ENCODE results near the gene DNHD1. TPM values are rescaled to one million over a fixed set of nuclear protein-coding genes. Genes with fewer than 3 reads are reported as not detected.

Gene DNHD1
- total RNA-seq: 8.2 TPM
- long read RNA-seq, partial matches to known transcripts: 0 of 12 reads
- long read RNA-seq, other reads (novel, unspliced or antisense): 12 of 12 reads

- no peak for DNase-seq (ENCODE audit: low spot score)
- intact Hi-C loops (cut with DNase I): no loop called here
These were observed at the start of gene DNHD1 for GRCh38 chr11:6497069-6497839. Gene DNHD1, plus strand, starts transcription at chr11:6497280. Its CDS starts 936 bp downstream, at chr11:6498216.

GRCh38 chr11:6448574-6448973 is 48.5 kb upstream of the DNHD1 start:
- no peak for DNase-seq (ENCODE audit: low spot score)
- intact Hi-C loops (cut with DNase I): no loop called here

GRCh38 chr11:6452219-6452618 is 44.9 kb upstream of the DNHD1 start:
- intact Hi-C loops (cut with DNase I): no loop called here
- no peak for DNase-seq (ENCODE audit: low spot score)

GRCh38 chr11:6453152-6453551 is 43.9 kb upstream of the DNHD1 start:
- intact Hi-C loops (cut with DNase I): no loop called here
- DNase-seq (ENCODE audit: low spot score): no peak

GRCh38 chr11:6455070-6455469 is 42.0 kb upstream of the DNHD1 start:
- intact Hi-C loops (cut with DNase I): no loop called here
- no peak for DNase-seq (ENCODE audit: low spot score)

- intact Hi-C loops (cut with DNase I): no loop called here
- DNase-seq (ENCODE audit: low spot score): no peak
These were observed 40.6 kb upstream of the DNHD1 start for GRCh38 chr11:6456361-6457073.

- no peak for DNase-seq (ENCODE audit: low spot score)
- intact Hi-C loops (cut with DNase I): no loop called here
These were observed 39.3 kb upstream of the DNHD1 start for GRCh38 chr11:6457581-6458320.

GRCh38 chr11:6458352-6459098 is 38.6 kb upstream of the DNHD1 start:
- intact Hi-C loops (cut with DNase I): no loop called here
- no peak for DNase-seq (ENCODE audit: low spot score)

GRCh38 chr11:6459099-6459450 is 38.0 kb upstream of the DNHD1 start:
- intact Hi-C loops (cut with DNase I): no loop called here

GRCh38 chr11:6468712-6469495 is 28.2 kb upstream of the DNHD1 start:
- peak; percentile 92 for DNase-seq (ENCODE audit: low spot score)
- intact Hi-C loops (cut with DNase I): no loop called here

More at GRCh38 chr11:6459099-6459450, 38.0 kb upstream of the DNHD1 start:
- DNase-seq (ENCODE audit: low spot score): no peak

- intact Hi-C loops (cut with DNase I): no loop called here
- DNase-seq (ENCODE audit: low spot score): no peak
These were observed 27.5 kb upstream of the DNHD1 start for GRCh38 chr11:6469599-6469998.

GRCh38 chr11:6472934-6473333 is 24.1 kb upstream of the DNHD1 start:
- intact Hi-C loops (cut with DNase I): loop anchor here (2.0 to 10.0 kb wide), 2 partner anchors 82 to 238 kb away; partner anchors contain the start of genes CNGA4, FHIP1B and SMPD1
- DNase-seq (ENCODE audit: low spot score): no peak

- DNase-seq (ENCODE audit: low spot score): peak; percentile 96
- intact Hi-C loops (cut with DNase I): loop anchor here (2.0 to 10.0 kb wide), 2 partner anchors 83 to 239 kb away; partner anchors contain the start of genes CNGA4, FHIP1B and SMPD1
These were observed 23.3 kb upstream of the DNHD1 start, which contains the start of gene TRIM3 for GRCh38 chr11:6473451-6474412. Gene TRIM3, minus strand, starts transcription at chr11:6473941. Its CDS starts 8,246 bp downstream, at chr11:6465695.

GRCh38 chr11:6474413-6474792 is 22.7 kb upstream of the DNHD1 start:
- intact Hi-C loops (cut with DNase I): loop anchor here (10.0 kb wide), 1 partner anchor 240 kb away; the partner anchor contains the start of genes CNGA4 and FHIP1B
- DNase-seq (ENCODE audit: low spot score): no peak

GRCh38 chr11:6474806-6475500 is 22.1 kb upstream of the DNHD1 start:
- intact Hi-C loops (cut with DNase I): loop anchor here (10.0 kb wide), 1 partner anchor 240 kb away; the partner anchor contains the start of genes CNGA4 and FHIP1B
- DNase-seq (ENCODE audit: low spot score): no peak

- DNase-seq (ENCODE audit: low spot score): no peak
- intact Hi-C loops (cut with DNase I): loop anchor here (10.0 kb wide), 1 partner anchor 241 kb away; the partner anchor contains the start of genes CNGA4 and FHIP1B
These were observed 21.1 kb upstream of the DNHD1 start for GRCh38 chr11:6475936-6476335.

All from cardiac septum (tissue), 1 donor.